GM12872 (cell line): ENCODE results near the gene PDCD1.

Source experiments
- CTCF ChIP-seq: IDR thresholded peaks from 3 replicates; pipeline ENCODE4 v1.5.1; 2011; ENCODE audit warnings: low read depth, mild to moderate bottlenecking, low read length, moderate library complexity; ENCODE audit not compliant: insufficient read depth

The PDCD1 gene

GRCh38 chr2:241811952-241812729, 46.6 kb downstream of the PDCD1 start:
- no peak for TF ChIP-seq CTCF

- TF ChIP-seq CTCF: no peak
These were observed 47.3 kb downstream of the PDCD1 start for GRCh38 chr2:241811201-241811951.

GRCh38 chr2:241810307-241811200, 48.1 kb downstream of the PDCD1 start:
- no peak for TF ChIP-seq CTCF

- TF ChIP-seq CTCF: no peak
These were observed 49.0 kb downstream of the PDCD1 start for GRCh38 chr2:241809383-241810306.

- TF ChIP-seq CTCF: no peak
These were observed 49.8 kb downstream of the PDCD1 start, which contains the start of gene NEU4 for GRCh38 chr2:241808721-241809382. TSS of gene NEU4 (plus strand) at chr2:241809193. CDS start at chr2:241814485, 5,292 bp downstream.

- no peak for TF ChIP-seq CTCF
These were observed 50.5 kb downstream of the PDCD1 start for GRCh38 chr2:241808051-241808720.
